ENCODE results near the gene CXorf49.
"Not testable (repeated sequence)": the region's sequence is repeated elsewhere in the genome, so short reads cannot be mapped to it uniquely, and the experiment has no call there.

The CXorf49 gene

DNA sequence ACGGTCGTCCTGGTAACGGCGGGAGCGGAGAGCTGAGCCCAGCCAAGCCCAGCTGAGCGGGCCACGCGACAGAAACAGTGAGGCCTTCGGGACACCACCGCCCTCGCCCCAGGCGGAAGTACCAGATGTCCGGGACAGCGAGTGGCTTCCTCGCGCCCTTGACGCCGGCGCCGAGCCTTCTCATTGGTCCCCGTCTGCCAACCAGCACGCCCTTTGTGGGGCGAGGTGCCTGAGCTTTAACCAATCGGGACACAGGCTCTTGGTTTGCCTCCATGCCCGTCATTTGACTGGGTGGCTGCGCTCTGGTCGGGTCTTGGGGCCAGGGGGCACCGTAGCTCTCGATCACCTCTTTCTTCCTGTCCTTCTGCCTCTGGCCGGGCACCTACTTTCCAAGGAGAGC, at the start of gene CXorf49:
Gene CXorf49, minus strand, starts transcription at position 101 of the 400 bp plus-strand sequence. CDS start 134 bp downstream, outside the sequence.
- DNase-seq = not testable (repeated sequence)

DNA sequence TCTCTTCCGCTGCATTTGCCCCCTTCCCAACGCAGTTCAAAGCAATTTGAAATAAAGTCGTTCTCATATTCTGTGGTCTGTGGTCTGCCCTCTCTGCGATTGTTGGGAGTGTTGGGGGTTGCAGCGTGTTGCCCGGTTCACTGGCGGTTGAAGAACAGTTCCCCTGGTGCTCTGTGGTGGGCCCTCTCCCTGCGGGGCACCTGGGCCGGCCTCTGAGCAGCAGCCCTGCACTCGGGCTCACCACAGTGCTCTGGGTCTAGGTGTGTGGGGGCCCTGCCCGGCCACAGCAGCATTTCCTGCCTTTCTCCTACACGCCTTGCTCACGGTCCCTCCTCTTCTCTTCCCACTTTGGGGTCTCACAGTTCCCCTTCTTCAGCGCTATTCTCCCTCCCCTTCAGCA, 49.0 kb upstream of the CXorf49 start:
- DNase-seq = not testable (repeated sequence)

DNA sequence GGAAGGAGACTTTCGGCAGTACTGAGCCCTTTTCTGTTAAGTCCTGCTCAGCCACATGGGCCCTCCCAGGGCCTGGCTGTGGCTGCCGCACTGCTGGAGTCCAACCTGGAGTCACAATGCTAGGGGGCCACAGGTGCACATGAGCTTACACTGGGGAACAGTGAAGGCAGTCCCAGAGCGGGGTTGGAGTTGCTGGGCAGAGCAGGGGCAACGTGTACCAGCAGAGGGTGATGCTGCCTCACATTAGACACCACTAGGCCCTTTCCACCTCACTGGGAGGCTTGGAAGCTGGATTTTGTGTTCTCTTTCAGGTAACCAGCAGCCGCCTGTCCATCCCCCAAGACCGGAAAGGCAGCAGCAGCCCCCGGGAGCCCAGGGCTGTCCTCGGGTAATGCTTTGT, 47.5 kb upstream of the CXorf49 start:
- not testable (repeated sequence) for DNase-seq

DNA sequence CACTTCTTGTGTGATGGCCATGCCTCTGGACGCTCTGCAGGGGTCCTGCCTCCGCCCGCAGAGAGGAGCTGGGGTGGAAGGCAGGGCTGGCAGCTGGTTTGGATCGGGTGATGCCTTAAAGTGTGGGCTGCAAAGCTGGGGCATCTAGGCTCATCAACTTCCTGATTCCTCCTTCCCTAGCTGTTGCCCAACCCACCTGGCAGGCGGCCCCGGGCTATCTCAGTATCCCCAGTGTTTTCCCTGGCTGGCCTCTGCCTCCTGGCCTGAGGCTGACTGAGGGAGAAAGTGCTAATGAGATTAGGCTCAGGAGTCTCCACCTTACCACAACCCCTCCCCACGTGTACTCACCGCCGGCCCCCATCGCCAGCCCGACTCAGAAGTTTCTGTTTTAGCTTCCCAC, 46.7 kb upstream of the CXorf49 start:
- not testable (repeated sequence) for DNase-seq

GRCh38 chrX:71763049-71763448, 45.0 kb upstream of the CXorf49 start, which contains the start of gene CXorf49B:
CXorf49B (plus strand) TSS chrX:71763349; CDS start chrX:71763424, 75 bp downstream.
- DNase-seq = not testable (repeated sequence)

GRCh38 chrX:71760688-71761281, 42.7 kb upstream of the CXorf49 start:
- DNase-seq = not testable (repeated sequence)

- DNase-seq = not testable (repeated sequence)
Measured at GRCh38 chrX:71720289-71720886, 2.3 kb upstream of the CXorf49 start.

DNA sequence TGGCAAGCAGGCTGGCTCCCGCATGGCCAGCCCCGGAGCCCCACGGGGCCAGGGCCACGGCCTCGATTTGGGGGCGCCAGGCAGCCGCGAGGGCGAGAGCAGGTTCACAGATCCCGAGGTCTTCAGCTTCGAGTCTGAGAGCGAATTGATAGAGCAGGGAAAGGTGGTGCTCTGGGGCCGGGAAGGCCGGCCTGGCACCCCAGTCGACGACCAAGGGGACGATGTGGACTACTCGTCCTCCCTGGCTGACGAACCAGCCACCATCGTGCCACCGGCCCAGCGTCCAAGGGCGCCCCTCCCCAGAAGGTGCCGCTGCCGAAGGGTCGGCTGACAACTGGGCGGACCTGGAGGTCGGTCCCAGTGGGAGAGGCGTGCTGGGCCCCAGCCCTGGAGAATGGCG, 1.1 kb upstream of the CXorf49 start:
- not testable (repeated sequence) for DNase-seq

DNA sequence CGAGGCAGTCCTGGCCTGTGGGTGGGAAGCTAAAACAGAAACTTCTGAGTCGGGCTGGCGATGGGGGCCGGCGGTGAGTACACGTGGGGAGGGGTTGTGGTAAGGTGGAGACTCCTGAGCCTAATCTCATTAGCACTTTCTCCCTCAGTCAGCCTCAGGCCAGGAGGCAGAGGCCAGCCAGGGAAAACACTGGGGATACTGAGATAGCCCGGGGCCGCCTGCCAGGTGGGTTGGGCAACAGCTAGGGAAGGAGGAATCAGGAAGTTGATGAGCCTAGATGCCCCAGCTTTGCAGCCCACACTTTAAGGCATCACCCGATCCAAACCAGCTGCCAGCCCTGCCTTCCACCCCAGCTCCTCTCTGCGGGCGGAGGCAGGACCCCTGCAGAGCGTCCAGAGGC, 1.8 kb downstream of the CXorf49 start:
- not testable (repeated sequence) for DNase-seq

GRCh38 chrX:71715551-71715950, 2.5 kb downstream of the CXorf49 start:
- DNase-seq = not testable (repeated sequence)

GRCh38 chrX:71714064-71714463, 4.0 kb downstream of the CXorf49 start:
- not testable (repeated sequence) for DNase-seq

DNA sequence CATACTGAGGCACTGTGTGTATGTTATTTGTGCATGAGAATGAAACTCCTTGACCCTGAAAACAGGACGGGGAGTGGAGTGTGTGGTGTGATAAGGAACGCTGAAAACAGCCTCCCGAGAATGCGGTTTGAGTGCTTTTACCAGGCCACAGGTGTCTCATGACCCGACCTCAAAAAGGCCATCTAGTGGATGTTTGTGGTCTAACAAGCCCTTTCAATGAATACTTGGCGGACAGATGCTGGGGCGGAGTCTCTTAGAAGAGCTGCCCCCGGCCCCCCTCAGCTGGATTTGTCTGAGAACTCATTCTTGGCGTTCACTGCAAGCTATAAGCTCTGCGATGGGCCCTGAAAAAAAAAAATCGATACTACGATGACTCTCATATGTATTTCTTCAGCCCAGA, 15.2 kb downstream of the CXorf49 start:
- not testable (repeated sequence) for DNase-seq

DNA sequence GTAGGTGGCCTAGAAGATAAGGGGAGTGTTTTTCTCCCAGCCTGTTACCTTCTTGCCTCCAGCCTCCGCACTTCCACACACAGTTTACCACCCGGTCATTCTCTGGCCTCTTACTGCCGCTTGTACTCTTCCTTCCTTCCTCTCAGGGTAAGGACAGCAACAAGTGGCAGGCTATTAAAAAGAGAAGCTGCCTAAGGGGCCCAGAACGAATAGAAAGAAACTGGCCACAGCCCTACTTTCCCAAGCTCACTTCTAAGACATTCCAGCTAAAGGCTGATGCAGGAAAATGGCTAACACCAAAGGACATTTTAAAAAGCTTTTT, 19.1 kb downstream of the CXorf49 start:
- DNase-seq = not testable (repeated sequence)

GRCh38 chrX:71698299-71699022, 19.6 kb downstream of the CXorf49 start:
- DNase-seq = not testable (repeated sequence)

GRCh38 chrX:71697466-71698298, 20.4 kb downstream of the CXorf49 start:
- not testable (repeated sequence) for DNase-seq

DNA sequence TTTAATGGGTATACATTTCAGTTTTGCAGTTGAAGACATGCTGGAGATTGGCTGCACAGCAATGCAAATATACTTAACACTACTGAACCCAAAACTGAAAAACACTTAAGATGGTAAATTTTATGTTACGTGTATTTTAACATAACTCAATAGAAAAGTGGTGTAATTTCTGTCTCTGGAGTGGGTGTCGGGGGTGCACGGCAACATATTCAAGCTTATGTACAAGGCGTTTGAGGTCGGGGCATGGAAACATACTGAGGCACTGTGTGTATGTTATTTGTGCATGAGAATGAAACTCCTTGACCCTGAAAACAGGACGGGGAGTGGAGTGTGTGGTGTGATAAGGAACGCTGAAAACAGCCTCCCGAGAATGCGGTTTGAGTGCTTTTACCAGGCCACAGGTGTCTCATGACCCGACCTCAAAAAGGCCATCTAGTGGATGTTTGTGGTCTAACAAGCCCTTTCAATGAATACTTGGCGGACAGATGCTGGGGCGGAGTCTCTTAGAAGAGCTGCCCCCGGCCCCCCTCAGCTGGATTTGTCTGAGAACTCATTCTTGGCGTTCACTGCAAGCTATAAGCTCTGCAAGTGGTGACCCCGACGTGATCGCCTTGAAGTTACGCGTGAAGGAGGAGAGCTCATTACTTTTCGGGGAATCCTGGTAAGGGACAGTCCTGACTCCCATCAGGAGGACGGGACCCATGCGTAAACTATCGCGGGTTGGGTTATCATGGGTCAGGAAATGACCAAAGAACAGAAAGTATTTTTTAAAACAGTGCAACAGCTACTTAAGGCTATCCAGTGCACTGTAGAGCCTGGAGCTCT, 21.2 kb downstream of the CXorf49 start:
- not testable (repeated sequence) for DNase-seq

DNA sequence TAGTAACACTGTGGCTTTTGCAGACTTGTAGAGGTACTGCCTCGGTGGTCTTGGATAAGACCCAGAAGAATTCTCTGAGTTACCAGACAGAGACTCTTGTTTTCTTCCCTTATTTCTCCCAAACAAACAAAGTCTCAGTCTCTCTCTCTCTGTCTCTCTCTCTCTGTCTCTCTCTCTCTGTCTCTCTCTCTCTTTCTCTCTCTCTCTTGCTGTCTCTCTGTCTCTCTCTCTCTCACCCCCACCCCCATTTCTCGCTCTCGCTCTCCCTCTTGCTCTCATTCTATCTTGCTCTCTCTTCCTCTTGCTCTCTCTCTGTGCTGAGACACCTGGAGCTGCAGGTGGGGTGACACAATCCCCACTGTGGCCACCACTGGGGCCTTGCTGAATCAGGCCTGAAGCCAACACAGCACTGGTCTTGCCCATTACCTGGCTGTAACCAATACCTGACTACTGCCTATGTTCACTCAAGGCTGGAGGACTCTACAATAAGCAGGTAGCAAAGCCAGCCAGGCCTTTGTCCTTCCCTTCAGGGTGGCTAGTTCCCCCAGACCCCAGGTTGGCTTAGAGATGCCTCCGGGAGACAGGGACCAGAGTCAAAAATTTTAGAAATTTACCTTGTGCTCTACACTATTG, 38.4 kb downstream of the CXorf49 start:
- no peak for DNase-seq

- not testable (repeated sequence) for DNase-seq
Measured at GRCh38 chrX:71677195-71677594, 40.9 kb downstream of the CXorf49 start.

GRCh38 chrX:71676068-71676795, 41.9 kb downstream of the CXorf49 start:
- not testable (repeated sequence) for DNase-seq

DNA sequence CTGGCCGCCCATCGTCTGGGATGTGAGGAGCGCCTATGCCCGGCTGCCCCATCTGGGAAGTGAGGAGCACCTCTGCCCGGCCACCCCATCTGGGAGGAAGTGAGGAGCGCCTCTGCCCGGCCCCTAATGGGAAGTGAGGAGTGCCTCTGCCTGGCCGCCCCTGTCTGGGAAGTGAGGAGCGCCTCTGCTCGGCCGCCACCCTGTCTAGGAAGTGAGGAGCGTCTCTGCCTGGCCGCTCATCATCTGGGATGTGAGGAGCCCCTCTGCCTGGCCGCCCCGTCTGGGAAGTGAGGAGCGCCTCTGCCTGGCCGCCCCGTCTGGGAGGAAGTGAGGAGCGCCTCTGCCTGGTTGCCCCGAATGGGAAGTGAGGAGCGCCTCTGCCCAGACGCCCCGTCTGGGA, 42.4 kb downstream of the CXorf49 start:
- DNase-seq = not testable (repeated sequence)

DNA sequence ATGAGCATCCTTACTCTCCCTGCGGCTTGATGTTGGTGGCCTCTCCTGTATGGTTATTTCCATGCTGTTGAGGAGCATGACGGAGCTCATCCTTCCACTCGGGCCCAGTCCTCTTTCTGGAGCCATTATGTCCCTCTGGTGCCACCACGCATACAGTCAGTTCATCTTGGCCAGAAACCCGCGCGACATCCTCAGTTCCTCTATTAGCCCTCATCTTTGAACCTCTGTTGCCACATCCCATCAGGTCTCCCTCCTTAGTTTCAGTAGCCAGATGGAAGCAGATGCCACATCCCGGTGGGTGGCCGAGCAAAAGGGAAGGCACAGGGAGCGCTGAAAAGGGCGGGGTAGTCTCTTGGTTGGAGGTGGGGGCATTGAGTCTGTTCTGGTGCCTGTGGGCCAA, 46.1 kb downstream of the CXorf49 start:
- DNase-seq = no peak
